NCI-H510A treated with DMSO at 0.1 percent for 48 hours (cell line): ENCODE data around the gene ZNF140.

ENCODE experiments used
- DNase-seq: peaks from one replicate; lab custom pipeline; 2025; lab: John Stamatoyannopoulos, UW

Gene ZNF140

GRCh38 chr12:133080368-133081158, at the start of gene ZNF140:
TSS of gene ZNF140 (plus strand) at chr12:133080923. CDS start at chr12:133081321, 398 bp downstream.
- DNase-seq: peak; percentile 97

GRCh38 chr12:133037207-133038005, 43.3 kb upstream of the ZNF140 start, which contains the start of gene ZNF84:
TSS of gene ZNF84 (plus strand) at chr12:133037509. CDS start at chr12:133041468, 3,959 bp downstream.
- peak; percentile 97 for DNase-seq

- DNase-seq: no peak
Observed at GRCh38 chr12:133038118-133038709, 42.5 kb upstream of the ZNF140 start.

- DNase-seq: no peak
Observed at GRCh38 chr12:133046698-133047097, 34.0 kb upstream of the ZNF140 start.

- no peak for DNase-seq
Observed at GRCh38 chr12:133057446-133057845, 23.3 kb upstream of the ZNF140 start.

GRCh38 chr12:133058203-133059113, 22.3 kb upstream of the ZNF140 start:
- no peak for DNase-seq

- no peak for DNase-seq
Observed at GRCh38 chr12:133061954-133062353, 18.8 kb upstream of the ZNF140 start.

GRCh38 chr12:133063556-133063955, 17.2 kb upstream of the ZNF140 start:
- DNase-seq: no peak

- no peak for DNase-seq
Observed at GRCh38 chr12:133073836-133074235, 6.9 kb upstream of the ZNF140 start.

- peak; percentile 98 for DNase-seq
Observed at GRCh38 chr12:133080026-133080367, 726 bp upstream of the ZNF140 start.

- no peak for DNase-seq
Observed at GRCh38 chr12:133081159-133081780, 547 bp downstream of the ZNF140 start.

GRCh38 chr12:133083345-133083744, 2.6 kb downstream of the ZNF140 start:
- DNase-seq: no peak

GRCh38 chr12:133105620-133106019, 24.9 kb downstream of the ZNF140 start:
- no peak for DNase-seq

GRCh38 chr12:133106253-133106652, 25.5 kb downstream of the ZNF140 start:
- no peak for DNase-seq

- DNase-seq: no peak
Observed at GRCh38 chr12:133107121-133107520, 26.4 kb downstream of the ZNF140 start.

- DNase-seq: no peak
Observed at GRCh38 chr12:133108150-133108549, 27.4 kb downstream of the ZNF140 start.

GRCh38 chr12:133120385-133121191, 39.9 kb downstream of the ZNF140 start:
- DNase-seq: no peak

- DNase-seq: no peak
Observed at GRCh38 chr12:133124674-133125073, 44.0 kb downstream of the ZNF140 start.

- DNase-seq: peak; percentile 56
Observed at GRCh38 chr12:133129368-133130037, 48.8 kb downstream of the ZNF140 start.
